HCT116 (cell line): Measurements from ENCODE around the gene PNPLA5.
A peak's percentile ranks its signal among the peaks of the same experiment; 100 is the strongest.

ENCODE experiments used
- CEBPB ChIP-seq: IDR thresholded peaks from 2 replicates; pipeline ENCODE4 v1.6.1; 2012; ENCODE audit warnings: low read depth
- FOSL1 ChIP-seq: IDR thresholded peaks from 2 replicates; pipeline ENCODE4 v1.6.1; 2012; ENCODE audit warnings: low read depth
- POLR2A ChIP-seq: IDR thresholded peaks from 2 replicates; pipeline ENCODE4 v1.7.0; 2011; ENCODE audit warnings: borderline replicate concordance; ENCODE audit not compliant: insufficient read depth, insufficient read length; ENCODE audit errors: extremely low read depth
- POLR2AphosphoS5 ChIP-seq: IDR thresholded peaks from 2 replicates; pipeline ENCODE4 v1.6.1; 2011; ENCODE audit warnings: mild to moderate bottlenecking, low read depth, low read length, moderate library complexity
- SP1 ChIP-seq: IDR thresholded peaks from 2 replicates; pipeline ENCODE4 v1.6.1; 2012; ENCODE audit warnings: low read depth
- YY1 ChIP-seq: IDR thresholded peaks from 2 replicates; pipeline ENCODE4 v1.6.1; 2011; ENCODE audit warnings: low read length, low read depth, moderate library complexity, mild to moderate bottlenecking; ENCODE audit not compliant: insufficient replicate concordance; ENCODE audit errors: extremely low read depth
- ZBTB33 ChIP-seq: IDR thresholded peaks from 2 replicates; pipeline ENCODE4 v1.6.1; 2011; ENCODE audit warnings: mild to moderate bottlenecking, low read length, moderate library complexity; ENCODE audit not compliant: insufficient replicate concordance; ENCODE audit errors: extremely low read depth
- ZFX ChIP-seq: fragments of 450-650 bp; IDR thresholded peaks from 2 replicates; pipeline ENCODE4 v1.6.1; 2017
- TF ChIP-seq, protein P1 (sequence below), 3 experiments: fragments of 200-600 bp in 1 of 3; sonication (generic) in 1 of 3; IDR thresholded peaks in 2 of 3; conservative IDR thresholded peaks in 1 of 3; 2 replicates each; pipeline ENCODE4 v1.5.1; 2012 to 2017; ENCODE audit warnings: low read depth in 2 of 3, low read length in 2 of 3, antibody characterized with exemption in 1 of 3, borderline replicate concordance in 1 of 3, control low read depth in 1 of 3, mild to moderate bottlenecking in 1 of 3, mixed read lengths in 1 of 3, mixed run types in 1 of 3, moderate library complexity in 1 of 3; ENCODE audit not compliant: insufficient read depth in 1 of 3
- TF ChIP-seq, protein P2 (sequence below): IDR thresholded peaks from 2 replicates; pipeline ENCODE4 v1.6.1; 2012; ENCODE audit warnings: low read depth

- TF ChIP-seq SP1: no peak
- TF ChIP-seq YY1: no peak
- no peak for TF ChIP-seq CEBPB
- no peak for TF ChIP-seq POLR2A
- no peak for TF ChIP-seq POLR2AphosphoS5
- no peak for TF ChIP-seq ZBTB33
- no peak for TF ChIP-seq ZFX
- TF ChIP-seq, protein P1, sequence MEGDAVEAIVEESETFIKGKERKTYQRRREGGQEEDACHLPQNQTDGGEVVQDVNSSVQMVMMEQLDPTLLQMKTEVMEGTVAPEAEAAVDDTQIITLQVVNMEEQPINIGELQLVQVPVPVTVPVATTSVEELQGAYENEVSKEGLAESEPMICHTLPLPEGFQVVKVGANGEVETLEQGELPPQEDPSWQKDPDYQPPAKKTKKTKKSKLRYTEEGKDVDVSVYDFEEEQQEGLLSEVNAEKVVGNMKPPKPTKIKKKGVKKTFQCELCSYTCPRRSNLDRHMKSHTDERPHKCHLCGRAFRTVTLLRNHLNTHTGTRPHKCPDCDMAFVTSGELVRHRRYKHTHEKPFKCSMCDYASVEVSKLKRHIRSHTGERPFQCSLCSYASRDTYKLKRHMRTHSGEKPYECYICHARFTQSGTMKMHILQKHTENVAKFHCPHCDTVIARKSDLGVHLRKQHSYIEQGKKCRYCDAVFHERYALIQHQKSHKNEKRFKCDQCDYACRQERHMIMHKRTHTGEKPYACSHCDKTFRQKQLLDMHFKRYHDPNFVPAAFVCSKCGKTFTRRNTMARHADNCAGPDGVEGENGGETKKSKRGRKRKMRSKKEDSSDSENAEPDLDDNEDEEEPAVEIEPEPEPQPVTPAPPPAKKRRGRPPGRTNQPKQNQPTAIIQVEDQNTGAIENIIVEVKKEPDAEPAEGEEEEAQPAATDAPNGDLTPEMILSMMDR (IDR thresholded peaks at IDR 0.05 in 2 of 3, conservative IDR thresholded peaks at IDR 0.05 in 1 of 3; ENCODE audit: borderline replicate concordance in 1 of 3, insufficient read depth in 1 of 3, low read depth in 2 of 3, low read length in 2 of 3): peak in 2 of 3 experiments; percentile 10 to 43; a peak in 2 of 6 replicates
- no peak for TF ChIP-seq FOSL1
- TF ChIP-seq, protein P2, sequence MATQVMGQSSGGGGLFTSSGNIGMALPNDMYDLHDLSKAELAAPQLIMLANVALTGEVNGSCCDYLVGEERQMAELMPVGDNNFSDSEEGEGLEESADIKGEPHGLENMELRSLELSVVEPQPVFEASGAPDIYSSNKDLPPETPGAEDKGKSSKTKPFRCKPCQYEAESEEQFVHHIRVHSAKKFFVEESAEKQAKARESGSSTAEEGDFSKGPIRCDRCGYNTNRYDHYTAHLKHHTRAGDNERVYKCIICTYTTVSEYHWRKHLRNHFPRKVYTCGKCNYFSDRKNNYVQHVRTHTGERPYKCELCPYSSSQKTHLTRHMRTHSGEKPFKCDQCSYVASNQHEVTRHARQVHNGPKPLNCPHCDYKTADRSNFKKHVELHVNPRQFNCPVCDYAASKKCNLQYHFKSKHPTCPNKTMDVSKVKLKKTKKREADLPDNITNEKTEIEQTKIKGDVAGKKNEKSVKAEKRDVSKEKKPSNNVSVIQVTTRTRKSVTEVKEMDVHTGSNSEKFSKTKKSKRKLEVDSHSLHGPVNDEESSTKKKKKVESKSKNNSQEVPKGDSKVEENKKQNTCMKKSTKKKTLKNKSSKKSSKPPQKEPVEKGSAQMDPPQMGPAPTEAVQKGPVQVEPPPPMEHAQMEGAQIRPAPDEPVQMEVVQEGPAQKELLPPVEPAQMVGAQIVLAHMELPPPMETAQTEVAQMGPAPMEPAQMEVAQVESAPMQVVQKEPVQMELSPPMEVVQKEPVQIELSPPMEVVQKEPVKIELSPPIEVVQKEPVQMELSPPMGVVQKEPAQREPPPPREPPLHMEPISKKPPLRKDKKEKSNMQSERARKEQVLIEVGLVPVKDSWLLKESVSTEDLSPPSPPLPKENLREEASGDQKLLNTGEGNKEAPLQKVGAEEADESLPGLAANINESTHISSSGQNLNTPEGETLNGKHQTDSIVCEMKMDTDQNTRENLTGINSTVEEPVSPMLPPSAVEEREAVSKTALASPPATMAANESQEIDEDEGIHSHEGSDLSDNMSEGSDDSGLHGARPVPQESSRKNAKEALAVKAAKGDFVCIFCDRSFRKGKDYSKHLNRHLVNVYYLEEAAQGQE: no peak
Observed at GRCh38 chr22:43922123-43922522, 30.3 kb upstream of the PNPLA5 start.
